Measurements from ENCODE around the gene ATRNL1. TPM values are rescaled to one million over a fixed set of nuclear protein-coding genes. Genes with fewer than 3 reads are reported as not detected.

The ATRNL1 gene
- total RNA-seq, 1 experiment from 2014 or later, result 1.3 TPM

DNA sequence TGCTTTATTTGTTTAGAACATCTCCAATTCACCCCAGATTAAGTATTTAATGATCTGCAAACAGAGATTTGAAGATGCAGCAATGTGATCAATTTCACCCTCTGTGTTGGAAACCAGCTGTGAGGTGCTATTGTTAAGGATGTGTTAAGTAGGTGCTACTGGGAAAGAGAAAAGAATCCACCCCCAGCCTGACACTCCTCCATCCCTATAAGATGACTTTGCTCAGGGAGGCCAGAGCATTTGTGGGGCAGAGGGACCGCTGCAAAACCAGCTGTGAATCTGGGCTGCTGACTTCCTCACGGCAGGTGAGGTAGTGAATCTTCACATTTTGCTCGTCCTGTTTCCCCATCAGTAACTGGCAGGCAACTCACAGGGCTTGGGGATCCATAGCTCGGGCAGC, 882.3 kb downstream of the ATRNL1 start:
- Histone ChIP-seq H3K9ac (ENCODE audit: low read length) (no peak overlapping the region), H3K36me3 (ENCODE audit: control insufficient read depth in 1 of 2, insufficient read depth in 2 of 2, low read length in 2 of 2) (no peaks in the 10 kb centered on the region), H3K4me2 (ENCODE audit: low read length) (no peak overlapping the region), H3K27ac (ENCODE audit: low read depth, low read length) (no peak overlapping the region), H3K9me2 (ENCODE audit: insufficient read depth) (no peaks in the 10 kb centered on the region), H4K20me1 (ENCODE audit: insufficient read depth) (no peaks in the 10 kb centered on the region), H3K27me3 (ENCODE audit: insufficient read depth, low read length) (peaks cover 48% of the 10 kb centered on the region), H3K79me2 (ENCODE audit: insufficient read depth, low read length) (no peaks in the 10 kb centered on the region), H2AFZ (ENCODE audit: low read depth, low read length, poor library complexity, severe bottlenecking) (no peak overlapping the region), H3K4me1 (ENCODE audit: control insufficient read depth in 1 of 2, insufficient read depth in 2 of 2, low read length in 2 of 2) (no peaks in the 10 kb centered on the region), H3K9me3 (ENCODE audit: control insufficient read depth in 1 of 2, insufficient read depth in 1 of 2, low read depth in 1 of 2, low read length in 2 of 2) (no peaks in the 10 kb centered on the region), H3K4me3 (replicated peaks in 1 of 2; ENCODE audit: low read depth in 1 of 2, low read length in 2 of 2) (no peak overlapping the region)
- POLR2A ChIA-PET, result no interaction called here
- no TSS peak for BruUV-seq (replicated peaks)
- no peak for TF ChIP-seq EZH2 (IDR thresholded peaks at IDR 0.05)
- TF ChIP-seq YY1 (IDR thresholded peaks at IDR 0.05; ENCODE audit: extremely low read depth, insufficient replicate concordance, low read depth, low read length), result no peak
- no peak for TF ChIP-seq POLR2AphosphoS5 (IDR thresholded peaks at IDR 0.05; ENCODE audit: low read depth, low read length)
- TF ChIP-seq, protein P1, sequence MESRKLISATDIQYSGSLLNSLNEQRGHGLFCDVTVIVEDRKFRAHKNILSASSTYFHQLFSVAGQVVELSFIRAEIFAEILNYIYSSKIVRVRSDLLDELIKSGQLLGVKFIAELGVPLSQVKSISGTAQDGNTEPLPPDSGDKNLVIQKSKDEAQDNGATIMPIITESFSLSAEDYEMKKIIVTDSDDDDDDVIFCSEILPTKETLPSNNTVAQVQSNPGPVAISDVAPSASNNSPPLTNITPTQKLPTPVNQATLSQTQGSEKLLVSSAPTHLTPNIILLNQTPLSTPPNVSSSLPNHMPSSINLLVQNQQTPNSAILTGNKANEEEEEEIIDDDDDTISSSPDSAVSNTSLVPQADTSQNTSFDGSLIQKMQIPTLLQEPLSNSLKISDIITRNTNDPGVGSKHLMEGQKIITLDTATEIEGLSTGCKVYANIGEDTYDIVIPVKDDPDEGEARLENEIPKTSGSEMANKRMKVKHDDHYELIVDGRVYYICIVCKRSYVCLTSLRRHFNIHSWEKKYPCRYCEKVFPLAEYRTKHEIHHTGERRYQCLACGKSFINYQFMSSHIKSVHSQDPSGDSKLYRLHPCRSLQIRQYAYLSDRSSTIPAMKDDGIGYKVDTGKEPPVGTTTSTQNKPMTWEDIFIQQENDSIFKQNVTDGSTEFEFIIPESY (IDR thresholded peaks at IDR 0.05; ENCODE audit: extremely low read depth, insufficient replicate concordance, low read length), result no peak
- RAD21 ChIA-PET (ENCODE audit: low non-redundant PET in 1 of 2, low total read pairs in 2 of 2, uncharacterized antibody in 2 of 2, unreplicated experiment in 2 of 2), result no interaction called here
- ATAC-seq (no peak), DNase-seq (ENCODE audit: low read depth, low spot score) (no peak)
- intact Hi-C loops (cut with micrococcal nuclease), result no loop called here
- CTCF ChIA-PET, result no interaction called here

- Histone ChIP-seq H3K9ac (ENCODE audit: low read length) (no peak overlapping the region), H3K79me2 (ENCODE audit: insufficient read depth, low read length) (no peaks in the 10 kb centered on the region), H3K4me1 (ENCODE audit: control insufficient read depth in 1 of 2, insufficient read depth in 2 of 2, low read length in 2 of 2) (no peaks in the 10 kb centered on the region), H3K36me3 (ENCODE audit: control insufficient read depth in 1 of 2, insufficient read depth in 2 of 2, low read length in 2 of 2) (no peaks in the 10 kb centered on the region), H3K4me3 (replicated peaks in 1 of 2; ENCODE audit: low read depth in 1 of 2, low read length in 2 of 2) (no peak overlapping the region), H3K9me3 (ENCODE audit: control insufficient read depth in 1 of 2, insufficient read depth in 1 of 2, low read depth in 1 of 2, low read length in 2 of 2) (no peaks in the 10 kb centered on the region), H3K27me3 (ENCODE audit: insufficient read depth, low read length) (peaks cover 49% of the 10 kb centered on the region), H3K27ac (ENCODE audit: low read depth, low read length) (no peak overlapping the region), H2AFZ (ENCODE audit: low read depth, low read length, poor library complexity, severe bottlenecking) (no peak overlapping the region), H3K9me2 (ENCODE audit: insufficient read depth) (no peaks in the 10 kb centered on the region), H3K4me2 (ENCODE audit: low read length) (no peak overlapping the region), H4K20me1 (ENCODE audit: insufficient read depth) (no peaks in the 10 kb centered on the region)
- intact Hi-C loops (cut with micrococcal nuclease), result no loop called here
- CTCF ChIA-PET, result no interaction called here
- POLR2A ChIA-PET, result no interaction called here
- RAD21 ChIA-PET (ENCODE audit: low non-redundant PET in 1 of 2, low total read pairs in 2 of 2, uncharacterized antibody in 2 of 2, unreplicated experiment in 2 of 2), result no interaction called here
- TF ChIP-seq TCF7L2 (IDR thresholded peaks at IDR 0.05; ENCODE audit: borderline replicate concordance, extremely low read depth, insufficient read depth, insufficient read length) (no peak), SRF (IDR thresholded peaks at IDR 0.05; ENCODE audit: low read depth) (no peak), ZFX (IDR thresholded peaks at IDR 0.05) (no peak), POLR2A (IDR thresholded peaks at IDR 0.05; ENCODE audit: borderline replicate concordance, extremely low read depth, insufficient read depth, insufficient read length) (no peak), SP1 (IDR thresholded peaks at IDR 0.05; ENCODE audit: low read depth) (no peak), CEBPB (IDR thresholded peaks at IDR 0.05; ENCODE audit: low read depth) (no peak), EZH2 (IDR thresholded peaks at IDR 0.05) (no peak), ELF1 (IDR thresholded peaks at IDR 0.05; ENCODE audit: borderline replicate concordance, low read depth) (no peak), POLR2AphosphoS5 (IDR thresholded peaks at IDR 0.05; ENCODE audit: low read depth, low read length) (no peak)
- TF ChIP-seq, protein P2, sequence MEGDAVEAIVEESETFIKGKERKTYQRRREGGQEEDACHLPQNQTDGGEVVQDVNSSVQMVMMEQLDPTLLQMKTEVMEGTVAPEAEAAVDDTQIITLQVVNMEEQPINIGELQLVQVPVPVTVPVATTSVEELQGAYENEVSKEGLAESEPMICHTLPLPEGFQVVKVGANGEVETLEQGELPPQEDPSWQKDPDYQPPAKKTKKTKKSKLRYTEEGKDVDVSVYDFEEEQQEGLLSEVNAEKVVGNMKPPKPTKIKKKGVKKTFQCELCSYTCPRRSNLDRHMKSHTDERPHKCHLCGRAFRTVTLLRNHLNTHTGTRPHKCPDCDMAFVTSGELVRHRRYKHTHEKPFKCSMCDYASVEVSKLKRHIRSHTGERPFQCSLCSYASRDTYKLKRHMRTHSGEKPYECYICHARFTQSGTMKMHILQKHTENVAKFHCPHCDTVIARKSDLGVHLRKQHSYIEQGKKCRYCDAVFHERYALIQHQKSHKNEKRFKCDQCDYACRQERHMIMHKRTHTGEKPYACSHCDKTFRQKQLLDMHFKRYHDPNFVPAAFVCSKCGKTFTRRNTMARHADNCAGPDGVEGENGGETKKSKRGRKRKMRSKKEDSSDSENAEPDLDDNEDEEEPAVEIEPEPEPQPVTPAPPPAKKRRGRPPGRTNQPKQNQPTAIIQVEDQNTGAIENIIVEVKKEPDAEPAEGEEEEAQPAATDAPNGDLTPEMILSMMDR (IDR thresholded peaks at IDR 0.05 in 2 of 3, conservative IDR thresholded peaks at IDR 0.05 in 1 of 3; ENCODE audit: borderline replicate concordance in 1 of 3, insufficient read depth in 1 of 3, low read depth in 2 of 3, low read length in 2 of 3), result no peak
- TF ChIP-seq, protein P3, sequence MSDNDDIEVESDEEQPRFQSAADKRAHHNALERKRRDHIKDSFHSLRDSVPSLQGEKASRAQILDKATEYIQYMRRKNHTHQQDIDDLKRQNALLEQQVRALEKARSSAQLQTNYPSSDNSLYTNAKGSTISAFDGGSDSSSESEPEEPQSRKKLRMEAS (IDR thresholded peaks at IDR 0.05), result no peak
- BruUV-seq (replicated peaks), result no TSS peak
- ATAC-seq (no peak), DNase-seq (ENCODE audit: low read depth, low spot score) (no peak)
Observed at GRCh38 chr10:115976342-115976741, 883.2 kb downstream of the ATRNL1 start.
